ENCODE data around the gene FNDC1.

FNDC1 gene

DNA sequence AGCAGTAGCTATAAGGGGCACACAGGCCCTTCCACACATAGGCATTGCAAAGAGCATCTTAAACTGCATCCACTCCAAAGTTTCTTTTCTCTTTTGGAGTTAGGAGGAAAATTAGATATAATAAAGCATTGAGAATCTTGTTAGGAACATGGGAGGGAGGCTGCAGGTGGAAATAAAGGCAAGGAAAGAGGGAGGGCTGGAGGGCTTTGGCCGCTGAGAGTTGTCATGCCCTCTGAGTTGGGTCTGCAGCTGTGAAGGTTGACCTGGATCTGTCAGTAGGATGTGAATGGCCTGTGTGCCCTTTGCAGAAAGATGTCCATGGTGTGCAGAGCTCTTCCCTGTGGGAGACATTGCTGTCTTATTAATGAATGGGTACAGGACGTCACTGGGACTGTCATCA is 134.0 kb downstream of the FNDC1 start:
- Histone ChIP-seq H4K20me1 (ENCODE audit: low read depth, low read length) (no peaks in the 10 kb centered on the region), H3K4me2 (ENCODE audit: low read depth, low read length, poor library complexity, severe bottlenecking) (no peak overlapping the region), H3K36me3 (ENCODE audit: low read length) (no peaks in the 10 kb centered on the region), H2AFZ (ENCODE audit: low read depth, low read length, severe bottlenecking) (no peak overlapping the region), H3K27me3 (ENCODE audit: low read length) (no peaks in the 10 kb centered on the region), H3F3A (ENCODE audit: insufficient read depth) (no peaks in the 10 kb centered on the region), H3K9me2 (replicated peaks; ENCODE audit: insufficient read depth, low read length) (no peaks in the 10 kb centered on the region), H3K79me2 (ENCODE audit: insufficient read depth, low read length) (no peaks in the 10 kb centered on the region), H3K9me3 (ENCODE audit: insufficient read depth, low read length) (no peaks in the 10 kb centered on the region), H3K4me3 (ENCODE audit: insufficient read depth, low read length, poor library complexity, severe bottlenecking) (no peak overlapping the region), H3K27ac (ENCODE audit: low read depth, low read length) (no peak overlapping the region), H3K9ac (ENCODE audit: low read length) (no peak overlapping the region)
- TF ChIP-seq, protein P1, sequence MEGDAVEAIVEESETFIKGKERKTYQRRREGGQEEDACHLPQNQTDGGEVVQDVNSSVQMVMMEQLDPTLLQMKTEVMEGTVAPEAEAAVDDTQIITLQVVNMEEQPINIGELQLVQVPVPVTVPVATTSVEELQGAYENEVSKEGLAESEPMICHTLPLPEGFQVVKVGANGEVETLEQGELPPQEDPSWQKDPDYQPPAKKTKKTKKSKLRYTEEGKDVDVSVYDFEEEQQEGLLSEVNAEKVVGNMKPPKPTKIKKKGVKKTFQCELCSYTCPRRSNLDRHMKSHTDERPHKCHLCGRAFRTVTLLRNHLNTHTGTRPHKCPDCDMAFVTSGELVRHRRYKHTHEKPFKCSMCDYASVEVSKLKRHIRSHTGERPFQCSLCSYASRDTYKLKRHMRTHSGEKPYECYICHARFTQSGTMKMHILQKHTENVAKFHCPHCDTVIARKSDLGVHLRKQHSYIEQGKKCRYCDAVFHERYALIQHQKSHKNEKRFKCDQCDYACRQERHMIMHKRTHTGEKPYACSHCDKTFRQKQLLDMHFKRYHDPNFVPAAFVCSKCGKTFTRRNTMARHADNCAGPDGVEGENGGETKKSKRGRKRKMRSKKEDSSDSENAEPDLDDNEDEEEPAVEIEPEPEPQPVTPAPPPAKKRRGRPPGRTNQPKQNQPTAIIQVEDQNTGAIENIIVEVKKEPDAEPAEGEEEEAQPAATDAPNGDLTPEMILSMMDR (IDR thresholded peaks at IDR 0.05; ENCODE audit: insufficient read depth, low read length, poor library complexity, severe bottlenecking), result no peak
- TF ChIP-seq EZH2phosphoT487 (conservative IDR thresholded peaks at IDR 0.05; ENCODE audit: low read length), result no peak

DNA sequence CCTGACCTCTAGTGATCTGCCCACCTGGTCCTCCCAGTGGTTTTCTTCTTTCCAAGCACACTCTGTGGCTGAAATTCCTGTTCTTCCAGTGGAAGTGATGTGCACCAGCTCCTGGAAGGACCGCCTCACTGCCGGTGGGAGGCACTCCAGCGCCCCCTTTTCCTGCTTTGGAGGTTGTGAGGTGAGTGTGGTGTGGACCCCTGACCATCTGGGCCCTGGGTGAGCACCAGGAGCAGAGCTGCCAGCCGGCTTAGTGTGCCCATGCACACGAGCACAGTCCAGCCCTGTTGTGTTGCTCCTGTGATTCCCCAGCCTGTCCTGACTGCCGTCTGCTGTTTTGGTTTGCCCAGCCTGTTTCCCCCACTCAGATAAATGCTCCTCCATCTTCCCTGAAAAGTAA is 134.6 kb downstream of the FNDC1 start:
- no peak overlapping the region for H3K4me2 ChIP-seq (ENCODE audit: low read depth, low read length, poor library complexity, severe bottlenecking)
- H4K20me1 ChIP-seq (ENCODE audit: low read depth, low read length), result no peaks in the 10 kb centered on the region
- no peak for TF ChIP-seq EZH2phosphoT487 (conservative IDR thresholded peaks at IDR 0.05; ENCODE audit: low read length)
- TF ChIP-seq, protein P1 (IDR thresholded peaks at IDR 0.05; ENCODE audit: insufficient read depth, low read length, poor library complexity, severe bottlenecking), result no peak
- H2AFZ ChIP-seq (ENCODE audit: low read depth, low read length, severe bottlenecking), result no peak overlapping the region
- H3K9me3 ChIP-seq (ENCODE audit: insufficient read depth, low read length), result no peaks in the 10 kb centered on the region
- no peak overlapping the region for H3K4me3 ChIP-seq (ENCODE audit: insufficient read depth, low read length, poor library complexity, severe bottlenecking)
- no peaks in the 10 kb centered on the region for H3K27me3 ChIP-seq (ENCODE audit: low read length)
- no peaks in the 10 kb centered on the region for H3K9me2 ChIP-seq (replicated peaks; ENCODE audit: insufficient read depth, low read length)
- H3K9ac ChIP-seq (ENCODE audit: low read length), result no peak overlapping the region
- no peaks in the 10 kb centered on the region for H3K79me2 ChIP-seq (ENCODE audit: insufficient read depth, low read length)
- H3K36me3 ChIP-seq (ENCODE audit: low read length), result no peaks in the 10 kb centered on the region
- no peak overlapping the region for H3K27ac ChIP-seq (ENCODE audit: low read depth, low read length)
- H3F3A ChIP-seq (ENCODE audit: insufficient read depth), result no peaks in the 10 kb centered on the region

DNA sequence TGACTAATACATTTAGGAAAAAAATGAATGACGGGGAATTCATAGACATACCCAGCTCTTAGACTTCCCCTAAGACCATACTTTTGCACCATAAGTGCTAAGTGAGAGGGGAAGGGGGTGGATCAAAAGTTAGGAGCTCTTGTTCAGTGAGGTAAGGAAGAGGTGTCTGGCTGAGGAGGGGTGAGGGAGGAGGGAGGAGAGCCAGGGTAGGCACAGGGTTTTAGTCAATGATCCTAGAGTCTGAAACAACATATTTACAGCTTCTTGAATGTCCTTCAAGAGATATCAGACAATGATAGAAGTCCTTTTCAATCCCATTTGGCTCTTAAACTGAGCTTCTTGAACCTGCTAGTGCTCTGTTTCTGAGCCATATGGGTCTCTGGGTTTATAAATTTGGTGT is 135.4 kb downstream of the FNDC1 start:
- Histone ChIP-seq H3K36me3 (ENCODE audit: low read length) (no peaks in the 10 kb centered on the region), H4K20me1 (ENCODE audit: low read depth, low read length) (no peaks in the 10 kb centered on the region), H3K9ac (ENCODE audit: low read length) (no peak overlapping the region), H3K9me3 (ENCODE audit: insufficient read depth, low read length) (no peaks in the 10 kb centered on the region), H3K9me2 (replicated peaks; ENCODE audit: insufficient read depth, low read length) (no peaks in the 10 kb centered on the region), H3K4me2 (ENCODE audit: low read depth, low read length, poor library complexity, severe bottlenecking) (no peak overlapping the region), H3K27ac (ENCODE audit: low read depth, low read length) (no peak overlapping the region), H2AFZ (ENCODE audit: low read depth, low read length, severe bottlenecking) (no peak overlapping the region), H3K4me3 (ENCODE audit: insufficient read depth, low read length, poor library complexity, severe bottlenecking) (no peak overlapping the region), H3K27me3 (ENCODE audit: low read length) (no peaks in the 10 kb centered on the region), H3K79me2 (ENCODE audit: insufficient read depth, low read length) (no peaks in the 10 kb centered on the region), H3F3A (ENCODE audit: insufficient read depth) (no peaks in the 10 kb centered on the region)
- TF ChIP-seq EZH2phosphoT487 (conservative IDR thresholded peaks at IDR 0.05; ENCODE audit: low read length), result no peak
- TF ChIP-seq, protein P1 (IDR thresholded peaks at IDR 0.05; ENCODE audit: insufficient read depth, low read length, poor library complexity, severe bottlenecking), result no peak

Data from SU-DHL-6 (cell line).